Hematopoietic multipotent progenitor cell treated with erythropoietin and hydrocortisone succinate and interleukin-3 and kit ligand, for 15 days (in vitro differentiated cells): ENCODE results near the gene LMO7.

Source experiments
- DNase-seq: peaks from one replicate; pipeline ENCODE4 v3.0.0-alpha.2; 2015; ENCODE audit warnings: low spot score

Gene LMO7

DNA sequence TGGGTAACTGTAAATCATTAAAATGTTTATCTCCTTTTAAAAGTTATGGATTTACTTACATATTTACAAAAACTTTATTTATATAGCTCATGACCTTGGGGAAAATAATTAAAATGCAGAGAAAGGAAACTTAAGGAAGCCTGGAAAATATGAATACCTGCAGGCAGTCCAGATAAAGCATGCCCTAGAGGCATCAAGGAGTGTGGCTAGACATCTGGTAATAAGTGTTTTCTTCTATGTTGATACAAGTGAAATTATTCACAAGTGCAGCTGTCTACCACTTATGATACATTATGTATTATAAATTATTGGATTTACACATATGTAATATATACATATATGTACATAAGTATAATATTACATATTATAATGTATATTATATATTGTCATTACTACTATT is 207.9 kb downstream of the LMO7 start:
- no peak for DNase-seq

- no peak for DNase-seq
Observed at GRCh38 chr13:75847588-75847987, 211.5 kb downstream of the LMO7 start.

DNA sequence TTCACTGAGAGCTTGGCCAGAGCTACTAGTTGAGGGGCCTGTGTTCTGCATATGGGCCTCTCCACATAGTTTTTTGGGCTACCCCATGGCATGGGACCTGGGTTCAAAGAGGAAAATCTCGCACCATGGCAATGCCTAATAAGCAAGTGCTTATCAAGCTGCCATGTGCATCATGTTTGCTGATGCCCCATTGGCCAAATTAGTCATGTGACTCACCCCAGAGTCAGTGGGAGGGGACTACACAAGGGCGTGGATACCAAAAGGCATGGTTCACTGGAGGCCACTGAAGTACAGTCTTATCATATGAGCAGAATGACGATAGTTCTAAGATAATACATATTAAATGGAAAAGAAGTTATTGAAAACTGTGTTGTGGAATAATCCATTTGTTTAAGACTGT is 214.8 kb downstream of the LMO7 start:
- no peak for DNase-seq

GRCh38 chr13:75855216-75855615 is 219.1 kb downstream of the LMO7 start:
- no peak for DNase-seq

DNA sequence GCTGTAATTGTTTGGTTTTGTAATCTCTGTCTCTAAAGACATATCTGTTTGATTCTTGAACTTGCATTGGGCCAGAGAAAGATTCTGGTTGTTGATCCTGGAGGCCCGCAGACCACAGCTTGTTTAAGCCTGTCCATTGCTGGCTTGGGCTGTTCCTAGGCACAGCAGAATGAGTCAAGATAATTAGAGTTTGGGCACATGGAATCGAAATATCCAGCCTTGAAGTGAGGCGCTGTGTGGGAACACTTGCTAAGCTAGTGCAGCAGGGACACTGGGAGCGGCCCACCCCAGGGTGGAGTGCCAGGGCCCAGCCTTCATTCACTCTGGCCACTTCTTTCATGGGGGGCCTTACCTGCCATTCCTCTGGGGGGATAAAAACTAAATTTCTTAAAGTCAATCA is 219.7 kb downstream of the LMO7 start:
- no peak for DNase-seq

DNA sequence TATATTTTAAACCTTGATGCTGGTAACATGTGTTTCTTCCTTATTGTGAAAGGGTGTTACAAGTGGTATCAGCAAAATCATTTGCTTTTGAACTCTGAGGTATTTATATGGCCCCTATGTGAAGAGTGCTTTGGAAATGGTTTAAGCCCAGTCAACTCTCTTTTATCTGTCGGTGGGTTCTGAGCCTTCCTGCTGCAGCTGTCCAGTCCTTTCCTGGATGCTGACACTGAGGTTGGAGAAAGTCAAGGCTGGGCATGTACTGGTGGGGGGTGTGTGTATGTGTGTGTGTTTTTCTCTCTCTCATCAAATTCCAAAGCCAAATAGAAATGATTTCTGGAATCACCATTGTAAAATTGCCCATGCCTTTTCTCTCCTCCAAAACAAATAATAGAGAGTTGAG is 221.2 kb downstream of the LMO7 start:
- no peak for DNase-seq

DNA sequence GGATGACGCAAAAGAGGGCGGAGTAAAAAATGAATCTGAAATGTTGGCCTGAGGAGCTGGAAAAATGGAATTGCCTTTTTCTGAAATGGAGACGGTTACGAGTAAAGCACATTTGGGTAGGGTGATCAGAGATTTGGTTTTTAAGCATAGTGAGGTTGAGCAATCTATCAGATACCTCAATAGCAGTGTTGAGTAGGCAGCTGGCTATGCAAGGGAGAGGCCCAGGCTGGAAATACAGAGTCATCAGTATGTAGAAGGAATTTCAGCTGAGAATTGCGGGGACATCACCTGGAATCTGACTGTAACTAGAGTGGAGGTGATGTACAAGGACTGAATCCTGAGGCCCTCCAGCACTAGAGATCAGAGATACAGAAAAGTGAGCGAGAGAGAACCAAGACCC is 224.8 kb downstream of the LMO7 start:
- DNase-seq: no peak

DNA sequence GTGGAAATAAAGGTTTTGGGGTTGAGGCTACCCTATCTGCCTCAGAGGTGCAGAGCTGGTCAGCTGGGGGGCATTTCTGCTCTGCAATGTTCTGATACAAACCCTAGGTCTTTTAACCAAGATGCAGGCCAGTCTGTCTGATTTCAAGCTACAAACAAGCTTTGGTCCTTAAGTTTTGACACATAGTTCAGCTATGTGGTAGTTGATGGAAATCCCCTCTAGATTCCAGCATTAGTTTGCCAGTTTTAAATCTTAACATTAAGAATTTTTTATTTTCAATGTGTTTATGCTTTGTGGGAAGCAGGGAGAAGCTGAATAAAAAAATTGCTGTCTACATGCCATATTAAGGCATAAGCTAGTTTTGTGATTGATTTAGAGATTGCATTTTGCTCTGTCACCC is 225.7 kb downstream of the LMO7 start:
- no peak for DNase-seq

DNA sequence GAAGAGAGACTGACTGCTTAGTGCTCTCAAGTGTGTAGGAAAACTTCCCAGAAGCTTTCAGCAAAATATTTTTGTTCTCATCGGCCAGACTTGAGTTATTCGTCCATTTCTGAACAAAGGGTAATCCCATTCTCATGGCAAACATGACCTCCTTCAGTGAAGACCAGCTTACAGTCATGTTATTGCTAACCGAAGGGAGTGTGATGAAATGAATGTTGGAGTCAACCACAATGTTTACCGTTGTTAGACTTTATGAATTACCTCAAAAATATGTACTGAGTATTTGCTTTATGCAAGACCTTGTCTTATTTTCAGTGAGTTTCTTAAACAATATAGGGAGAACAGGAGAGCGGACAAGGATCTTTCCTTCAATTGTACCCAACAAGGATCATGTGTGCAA is 228.6 kb downstream of the LMO7 start:
- DNase-seq: no peak

- no peak for DNase-seq
Observed at GRCh38 chr13:75867379-75868117, 231.4 kb downstream of the LMO7 start.

DNA sequence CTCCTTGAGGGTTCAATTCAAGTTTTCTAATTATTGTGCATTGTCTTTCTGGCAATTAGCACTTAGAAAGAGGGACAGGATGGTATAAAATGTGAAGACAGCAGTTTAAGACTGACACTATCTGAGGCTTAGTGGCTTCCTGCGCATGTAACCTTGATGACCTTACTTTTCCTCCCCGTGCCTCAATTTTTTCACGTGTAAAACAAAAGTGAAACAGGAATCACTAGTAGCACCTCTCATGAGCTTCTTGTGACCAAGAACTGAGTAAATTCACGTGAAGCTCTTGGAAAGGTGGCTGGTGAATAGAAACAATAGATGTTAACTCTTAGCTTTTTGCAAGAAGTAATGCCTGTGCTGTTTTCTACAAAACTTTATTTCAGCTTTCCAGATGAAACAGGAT is 233.9 kb downstream of the LMO7 start:
- no peak for DNase-seq

DNA sequence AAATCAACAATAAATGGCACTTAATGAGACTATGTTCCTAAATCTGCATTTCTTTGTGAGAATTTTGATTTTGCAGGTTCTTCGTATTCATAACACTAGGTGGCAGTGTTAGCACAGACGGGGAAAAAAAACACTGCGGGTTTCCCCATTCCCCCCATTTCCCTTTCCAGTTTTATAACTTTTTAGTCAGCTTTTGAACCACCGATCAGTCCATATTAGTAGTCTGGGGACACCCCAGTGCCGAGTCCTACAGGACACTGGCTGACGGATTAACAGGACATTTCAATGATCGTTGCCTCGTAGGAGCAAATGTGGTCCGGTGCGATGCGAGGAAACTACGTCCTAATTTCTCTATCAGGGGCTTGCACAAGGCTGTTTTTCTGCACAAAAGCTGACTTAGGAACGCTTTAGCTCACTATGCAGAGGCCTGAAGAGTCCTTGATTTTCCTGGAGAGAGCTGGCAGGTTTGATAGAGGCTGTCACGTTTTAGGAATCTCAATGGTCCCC is 234.3 kb downstream of the LMO7 start:
- peak; percentile 7 for DNase-seq

GRCh38 chr13:75871059-75871458 is 234.9 kb downstream of the LMO7 start:
- DNase-seq: no peak

DNA sequence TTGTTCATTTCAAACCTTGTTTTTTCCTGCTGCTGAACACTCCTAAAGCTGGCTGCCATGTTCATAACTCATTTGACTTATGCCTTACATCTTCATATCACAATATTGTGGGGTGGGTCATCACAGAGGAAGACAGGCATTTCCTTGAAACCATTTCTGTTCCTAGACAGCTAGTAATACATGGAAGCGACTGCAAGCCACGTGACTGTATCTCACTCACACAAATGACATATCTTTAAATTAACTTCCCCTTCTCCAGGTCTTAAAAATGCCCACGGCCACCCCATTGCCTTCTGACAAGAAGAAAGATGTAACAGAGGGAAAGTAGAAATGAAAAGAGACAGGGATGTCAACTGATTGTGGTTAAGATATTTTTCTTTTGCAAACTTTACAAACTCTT is 236.8 kb downstream of the LMO7 start:
- DNase-seq: no peak

DNA sequence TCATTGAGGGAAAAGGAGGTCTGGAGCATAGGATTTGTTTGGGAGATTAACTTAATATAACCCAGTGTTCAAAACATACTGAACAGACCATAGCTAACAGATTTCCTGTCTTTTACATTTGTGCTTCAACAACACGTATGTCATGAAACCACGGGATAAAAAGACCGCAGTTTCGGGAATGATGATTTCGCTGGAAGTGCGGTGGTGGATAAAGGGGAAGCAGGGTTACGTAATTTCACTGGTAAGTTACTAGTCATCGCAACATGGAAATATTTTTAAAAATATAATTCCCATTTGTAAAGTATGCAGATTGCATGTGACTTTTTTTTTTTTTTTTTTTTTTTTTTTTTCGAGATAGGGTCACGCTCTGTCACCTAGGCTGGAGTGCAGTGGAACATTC is 237.4 kb downstream of the LMO7 start:
- DNase-seq: no peak

GRCh38 chr13:75875450-75875849 is 239.3 kb downstream of the LMO7 start:
- DNase-seq: no peak

DNA sequence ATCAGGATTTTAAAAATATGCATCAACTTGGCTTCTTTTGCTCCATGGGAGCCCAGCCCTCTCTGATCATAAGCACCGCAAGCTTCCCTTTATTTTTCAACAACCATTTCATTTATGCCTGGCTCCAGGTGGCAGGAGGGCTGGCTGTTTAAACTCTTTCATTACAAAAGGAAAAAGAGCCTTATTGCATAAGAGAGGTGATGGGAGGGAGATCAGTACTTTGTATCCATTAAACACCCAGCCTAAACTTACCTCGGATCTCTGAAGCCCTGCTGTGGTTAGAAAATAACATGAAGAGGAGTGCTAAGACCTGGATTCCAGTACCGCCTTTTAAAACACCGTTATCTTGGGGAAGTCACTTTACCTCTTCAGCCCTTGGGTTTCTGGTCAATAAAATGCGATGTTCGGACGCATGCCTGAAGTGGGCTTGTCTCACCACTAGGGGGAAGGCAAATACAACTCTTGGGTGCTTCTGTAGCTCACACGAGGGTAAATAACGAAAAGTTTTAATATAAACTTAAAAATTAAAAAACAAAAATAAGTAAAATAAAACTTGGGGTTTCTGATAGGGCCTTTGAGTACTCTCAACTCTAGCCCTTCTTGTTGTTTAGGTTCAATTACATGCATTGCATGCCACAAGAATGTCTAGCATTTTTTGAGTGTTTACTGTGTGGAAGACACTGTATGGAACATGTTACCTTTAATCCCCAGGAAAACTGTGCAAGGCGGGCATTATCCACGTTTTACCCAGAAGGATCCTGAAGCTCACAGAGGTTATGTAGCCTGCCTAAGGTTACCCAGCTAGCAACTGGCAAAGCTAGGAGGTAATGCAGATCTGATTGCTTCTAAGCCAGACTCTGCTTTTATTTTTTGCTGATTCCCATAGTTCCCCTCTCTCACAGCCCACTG is 240.3 kb downstream of the LMO7 start:
- DNase-seq: peak; percentile 24

DNA sequence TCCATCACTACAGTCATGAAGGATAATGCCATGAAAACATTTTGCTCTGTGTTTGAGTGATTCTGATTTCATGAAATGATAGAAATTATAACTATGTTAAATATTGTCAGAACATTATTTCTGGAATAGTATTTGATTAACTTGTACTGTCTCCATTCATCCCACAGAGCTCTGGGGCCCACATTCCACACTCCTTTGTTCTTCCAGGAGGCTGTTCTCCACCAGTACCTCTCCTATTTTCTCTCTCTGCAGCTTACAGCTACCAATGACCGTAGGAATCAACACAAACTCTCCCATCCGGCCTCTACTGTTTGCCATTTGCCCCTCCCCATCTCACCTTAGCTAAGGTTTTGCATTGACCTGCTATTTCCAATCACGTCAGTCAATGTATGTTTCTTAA is 240.9 kb downstream of the LMO7 start:
- no peak for DNase-seq

DNA sequence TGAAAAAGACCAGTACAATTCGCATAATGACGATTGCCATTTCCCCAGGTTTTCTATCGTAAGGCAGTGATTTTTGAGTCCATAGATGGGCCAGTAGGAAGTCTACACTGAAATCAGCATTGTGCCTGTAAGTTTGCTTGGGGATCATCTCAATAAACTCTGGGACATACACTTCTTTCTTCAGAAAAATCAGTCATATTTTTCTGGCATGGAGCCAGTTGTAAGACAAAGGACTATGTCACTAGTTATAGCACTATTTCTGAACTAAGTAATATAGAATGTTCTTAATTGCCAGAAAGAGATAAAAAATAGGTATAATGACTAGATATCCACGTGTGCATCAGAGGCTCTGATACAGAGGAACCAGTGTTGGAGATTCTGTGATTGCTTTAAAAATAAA is 243.5 kb downstream of the LMO7 start:
- no peak for DNase-seq

GRCh38 chr13:75881109-75881775 is 245.1 kb downstream of the LMO7 start:
- DNase-seq: no peak

GRCh38 chr13:75882261-75882660 is 246.1 kb downstream of the LMO7 start:
- DNase-seq: no peak

DNA sequence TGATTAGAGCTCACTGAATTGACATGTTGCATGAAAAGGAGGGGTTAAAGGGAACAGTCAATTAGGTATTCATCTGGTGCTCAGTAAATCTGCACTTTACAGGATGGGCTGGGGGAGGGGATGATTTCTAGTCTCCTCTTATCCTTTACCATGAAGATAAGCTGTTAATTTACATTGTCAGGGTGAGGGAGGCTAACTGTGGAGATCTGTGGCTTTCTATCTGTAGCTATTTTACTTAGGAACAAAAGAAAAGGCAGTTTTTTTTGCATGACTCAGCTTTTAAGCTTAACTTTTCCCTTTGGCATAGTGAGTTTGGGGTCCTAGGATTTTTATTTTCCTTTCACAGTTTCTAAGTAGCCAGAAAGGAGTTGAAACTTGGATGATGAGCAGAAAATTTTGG is 253.3 kb downstream of the LMO7 start:
- no peak for DNase-seq

DNA sequence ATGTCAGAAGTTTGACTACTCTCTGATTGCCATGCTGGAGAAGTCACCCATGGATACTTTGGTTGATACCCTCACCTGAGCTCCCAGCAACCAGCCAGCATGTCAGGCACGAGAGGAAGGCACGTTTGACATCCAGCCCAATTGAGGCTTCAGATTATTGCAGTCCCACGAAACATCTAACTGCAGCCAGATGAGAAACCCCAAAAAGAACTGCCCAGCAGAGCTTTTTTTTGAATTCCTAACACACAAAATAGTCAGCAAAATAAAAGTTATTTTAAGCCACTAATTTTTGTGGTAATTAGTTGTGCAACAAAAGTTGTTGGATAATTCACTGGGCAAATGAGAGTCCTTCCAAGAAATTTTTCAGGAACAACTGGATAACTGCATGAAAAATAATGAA is 259.0 kb downstream of the LMO7 start:
- DNase-seq: no peak
